B cell (primary cell): ENCODE measurements around the gene PHACTR2.

ENCODE experiments used
- EZH2 ChIP-seq: IDR thresholded peaks from 2 replicates; pipeline ENCODE4 v1.6.1; 2012; ENCODE audit warnings: borderline replicate concordance, low read depth, mild to moderate bottlenecking, moderate library complexity, low read length; ENCODE audit not compliant: insufficient read depth, poor library complexity, severe bottlenecking
- TF ChIP-seq, protein P1 (sequence below): fragments of 200-600 bp; IDR thresholded peaks from one replicate; pipeline ENCODE4 v1.8.0; 2022; ENCODE audit warnings: antibody characterized with exemption, mild to moderate bottlenecking

DNA sequence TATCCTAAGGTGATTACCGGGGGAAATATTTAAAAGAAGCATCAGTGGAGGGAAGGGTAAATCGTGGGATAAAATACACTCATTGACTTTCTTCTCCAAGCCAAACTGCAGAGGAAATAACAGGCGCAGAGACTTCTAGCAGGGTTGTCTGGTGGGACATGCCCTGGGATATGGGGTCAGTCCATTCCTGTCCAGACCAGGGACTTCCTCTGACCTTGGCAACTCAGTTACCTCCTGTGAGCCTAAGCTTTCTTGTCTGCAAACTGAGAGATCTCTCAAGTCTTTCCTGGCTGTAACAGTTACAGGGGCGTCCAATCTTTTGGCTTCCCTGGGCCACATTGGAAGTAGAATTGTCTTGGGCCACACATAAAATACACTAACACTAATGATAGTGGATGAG, 21.7 kb upstream of the PHACTR2 start:
- TF ChIP-seq, protein P1, sequence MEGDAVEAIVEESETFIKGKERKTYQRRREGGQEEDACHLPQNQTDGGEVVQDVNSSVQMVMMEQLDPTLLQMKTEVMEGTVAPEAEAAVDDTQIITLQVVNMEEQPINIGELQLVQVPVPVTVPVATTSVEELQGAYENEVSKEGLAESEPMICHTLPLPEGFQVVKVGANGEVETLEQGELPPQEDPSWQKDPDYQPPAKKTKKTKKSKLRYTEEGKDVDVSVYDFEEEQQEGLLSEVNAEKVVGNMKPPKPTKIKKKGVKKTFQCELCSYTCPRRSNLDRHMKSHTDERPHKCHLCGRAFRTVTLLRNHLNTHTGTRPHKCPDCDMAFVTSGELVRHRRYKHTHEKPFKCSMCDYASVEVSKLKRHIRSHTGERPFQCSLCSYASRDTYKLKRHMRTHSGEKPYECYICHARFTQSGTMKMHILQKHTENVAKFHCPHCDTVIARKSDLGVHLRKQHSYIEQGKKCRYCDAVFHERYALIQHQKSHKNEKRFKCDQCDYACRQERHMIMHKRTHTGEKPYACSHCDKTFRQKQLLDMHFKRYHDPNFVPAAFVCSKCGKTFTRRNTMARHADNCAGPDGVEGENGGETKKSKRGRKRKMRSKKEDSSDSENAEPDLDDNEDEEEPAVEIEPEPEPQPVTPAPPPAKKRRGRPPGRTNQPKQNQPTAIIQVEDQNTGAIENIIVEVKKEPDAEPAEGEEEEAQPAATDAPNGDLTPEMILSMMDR: no peak
- no peak for TF ChIP-seq EZH2
